ENCODE measurements around the gene FHL3.

FHL3 gene

DNA sequence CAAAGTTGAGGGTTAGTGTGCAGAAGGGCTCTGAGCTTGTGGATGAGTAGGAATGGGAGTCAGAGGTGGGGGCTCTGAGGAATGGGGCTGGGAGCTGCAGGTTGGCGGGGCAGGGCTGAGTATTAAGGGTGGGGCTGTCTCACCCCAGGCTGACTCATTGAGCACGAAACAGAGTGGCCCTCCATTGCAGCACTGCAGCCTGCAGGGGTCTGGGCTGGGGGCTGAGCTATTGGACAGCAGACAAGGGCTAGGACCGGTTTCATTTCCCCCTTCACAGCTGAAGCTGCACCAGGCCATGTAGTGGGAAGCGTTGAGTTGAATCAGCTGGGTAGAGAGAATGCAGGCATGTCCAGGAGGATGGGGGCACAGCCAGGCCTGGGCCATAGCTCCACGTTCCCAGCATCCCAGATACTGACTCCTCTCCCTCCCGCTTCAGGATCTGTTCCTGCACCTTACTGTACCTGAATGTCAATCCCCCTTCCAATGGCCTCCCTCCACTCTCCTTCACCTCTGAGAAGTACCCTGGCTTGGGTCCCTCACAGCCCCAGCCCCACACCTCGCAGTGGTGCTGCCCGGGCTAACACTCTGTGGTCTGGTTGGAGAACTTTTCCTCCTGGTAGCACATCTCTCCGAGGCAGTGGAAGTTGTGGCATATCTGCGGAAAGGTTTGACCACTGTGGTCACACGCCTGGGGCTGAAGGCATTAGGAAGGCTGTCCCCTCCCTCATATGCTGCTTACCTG lies 54.1 kb downstream of the FHL3 start:
- Histone ChIP-seq H3K27ac (no peak overlapping the region), H3K4me3 (no peak overlapping the region)

DNA sequence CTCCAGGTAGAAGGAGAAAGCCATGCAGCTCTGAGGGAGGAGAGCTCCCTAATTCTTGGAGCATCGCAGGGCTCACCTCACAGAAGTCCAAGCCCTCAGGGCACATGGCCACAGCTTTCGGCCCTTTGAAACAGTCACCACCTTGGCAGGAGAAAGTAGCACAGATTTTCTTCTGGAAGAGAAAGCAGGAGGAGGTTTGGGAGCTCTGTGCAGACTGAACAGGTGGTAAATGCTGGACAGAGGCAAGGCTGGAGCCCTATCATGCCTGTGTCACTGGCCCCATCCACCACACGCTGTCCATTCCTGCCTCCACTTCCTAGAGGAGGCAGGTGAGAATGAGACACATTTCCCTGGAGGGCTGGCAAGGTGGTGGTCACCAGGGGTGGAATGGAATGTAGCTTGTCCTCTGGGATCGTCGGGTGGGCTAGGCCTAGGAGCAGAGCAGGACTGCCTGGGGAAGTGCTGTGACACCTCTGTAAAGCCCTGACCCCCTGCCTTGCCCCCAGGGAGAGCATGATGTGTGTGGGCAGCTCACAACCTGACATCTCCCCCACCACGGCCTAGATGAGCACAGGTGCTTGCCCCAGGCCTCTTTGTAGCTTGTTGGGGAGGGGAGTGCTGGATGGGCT lies 55.7 kb downstream of the FHL3 start:
- Histone ChIP-seq H3K27ac (no peak overlapping the region), H3K4me3 (no peak overlapping the region)

DNA sequence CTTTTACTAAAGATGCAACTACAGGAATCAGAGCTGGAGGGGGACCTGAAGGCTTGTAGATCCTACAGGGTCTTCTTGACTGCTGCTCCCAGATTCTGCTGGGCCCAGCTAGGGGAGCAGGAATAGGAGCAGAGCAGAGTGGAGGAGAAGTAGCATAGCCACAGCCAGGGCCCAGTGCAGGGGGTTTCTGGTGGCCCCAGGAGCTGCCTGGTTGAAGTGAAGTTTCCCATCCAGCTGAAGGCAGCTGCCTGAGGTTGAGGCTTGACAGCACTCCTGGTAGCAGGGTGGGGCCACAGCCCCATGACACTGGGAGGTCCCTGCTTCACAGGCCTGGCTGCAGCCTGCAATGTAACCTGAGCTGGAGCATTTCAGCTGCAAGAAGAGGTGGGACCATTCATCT lies 56.5 kb downstream of the FHL3 start:
- Histone ChIP-seq H3K4me3 (no peak overlapping the region), H3K27ac (no peak overlapping the region)

DNA sequence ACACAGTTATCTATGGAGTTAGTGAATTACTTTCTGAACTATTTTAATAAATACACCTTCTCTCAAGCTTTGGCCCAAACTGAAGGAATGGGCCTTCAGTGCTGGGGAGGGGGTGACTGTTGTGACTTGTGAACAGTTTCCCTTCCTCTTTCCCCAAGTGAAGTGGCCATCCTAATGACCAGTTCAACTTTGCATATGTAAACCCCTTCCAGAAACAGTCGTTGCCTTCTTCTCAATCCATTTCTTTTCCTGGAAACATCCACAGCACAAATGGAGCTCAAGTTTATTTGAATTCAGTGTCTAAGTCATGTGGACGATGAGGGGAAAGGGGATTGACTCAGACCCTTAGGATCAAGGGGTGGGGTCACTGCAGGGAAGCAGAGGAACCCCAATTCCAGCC lies 57.1 kb downstream of the FHL3 start:
- no peak overlapping the region for H3K4me3 ChIP-seq
- H3K27ac ChIP-seq = no peak overlapping the region

DNA sequence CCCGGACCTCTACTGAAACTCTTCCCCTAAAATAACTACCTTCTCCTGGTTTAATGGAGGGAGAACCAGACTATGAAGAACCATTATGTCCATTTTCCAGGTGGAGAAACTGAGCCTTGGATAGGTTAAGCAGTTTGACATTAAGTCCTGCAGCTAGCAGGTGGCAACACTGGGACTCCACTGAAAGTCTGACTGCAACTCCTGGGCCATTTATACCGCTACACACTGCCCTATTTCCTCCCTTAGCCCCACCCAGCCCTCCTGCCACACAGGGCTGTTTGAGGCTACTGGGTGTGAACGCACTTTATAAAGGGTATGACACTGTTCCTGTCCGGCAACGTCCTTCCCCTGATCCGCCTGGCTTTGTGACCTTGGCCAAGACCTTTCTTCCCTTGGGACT lies 58.0 kb downstream of the FHL3 start:
- H3K4me3 ChIP-seq = peak overlapping the region in 3 of 7 experiments; percentile 46 to 56 (median 49)
- H3K27ac ChIP-seq = peak overlapping the region in 13 of 21 experiments; percentile 12 to 93 (median 81)
